ENCODE data around the gene CACNA1C.

Gene CACNA1C

DNA sequence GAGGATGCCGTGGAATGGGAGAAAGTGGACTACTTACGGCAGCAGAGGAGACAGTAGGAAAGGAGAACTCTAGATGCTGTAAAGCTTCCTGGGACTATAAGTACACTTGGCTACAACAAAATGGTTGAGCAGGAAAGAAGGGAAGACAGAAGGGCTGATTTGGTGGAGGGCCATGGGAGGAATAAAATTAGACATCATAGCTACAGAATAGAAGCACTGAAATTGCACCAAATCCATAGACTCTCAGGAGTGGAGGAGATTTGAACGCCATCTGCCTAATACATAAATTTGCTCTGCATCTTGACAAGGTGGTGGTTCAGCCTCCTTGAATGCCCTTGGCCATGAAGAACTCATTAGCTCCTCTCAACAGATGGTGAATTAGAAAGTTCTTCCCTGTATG lies 32.3 kb upstream of the CACNA1C start:
- no peaks in the 10 kb centered on the region for H3K4me1 Mint-ChIP-seq (ENCODE audit: low read depth)
- peaks cover 14% of the 10 kb centered on the region for H3K27me3 Mint-ChIP-seq
- no peaks in the 10 kb centered on the region for H3K36me3 Mint-ChIP-seq
- no peaks in the 10 kb centered on the region for H3K9me3 Mint-ChIP-seq (ENCODE audit: low read depth)
- no peak overlapping the region for H3K4me3 Mint-ChIP-seq
- no peak overlapping the region for H3K27ac Mint-ChIP-seq

DNA sequence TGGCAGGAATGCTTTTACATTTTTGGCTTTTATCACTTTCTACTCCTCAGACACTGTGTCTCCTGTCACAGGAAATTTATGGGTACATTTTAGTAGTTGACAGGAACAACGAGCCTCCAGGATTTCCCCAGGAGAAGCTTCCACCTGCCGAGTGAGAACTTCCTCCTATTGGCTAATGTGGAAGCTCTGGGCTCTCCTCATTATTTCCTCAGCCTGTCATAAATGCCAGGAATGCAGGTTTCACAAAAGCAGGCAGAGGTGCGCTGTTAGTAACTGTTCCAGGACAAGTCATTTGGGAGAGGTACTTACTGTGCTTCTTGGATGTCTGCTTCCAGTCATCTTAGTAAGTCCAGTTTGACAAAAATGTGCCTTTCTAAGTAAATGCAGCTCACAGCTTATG lies 29.4 kb upstream of the CACNA1C start:
- Mint-ChIP-seq H3K36me3 (no peaks in the 10 kb centered on the region), H3K4me3 (no peak overlapping the region), H3K27me3 (peaks cover 10% of the 10 kb centered on the region), H3K9me3 (ENCODE audit: low read depth) (no peaks in the 10 kb centered on the region), H3K4me1 (ENCODE audit: low read depth) (no peaks in the 10 kb centered on the region), H3K27ac (no peak overlapping the region)

DNA sequence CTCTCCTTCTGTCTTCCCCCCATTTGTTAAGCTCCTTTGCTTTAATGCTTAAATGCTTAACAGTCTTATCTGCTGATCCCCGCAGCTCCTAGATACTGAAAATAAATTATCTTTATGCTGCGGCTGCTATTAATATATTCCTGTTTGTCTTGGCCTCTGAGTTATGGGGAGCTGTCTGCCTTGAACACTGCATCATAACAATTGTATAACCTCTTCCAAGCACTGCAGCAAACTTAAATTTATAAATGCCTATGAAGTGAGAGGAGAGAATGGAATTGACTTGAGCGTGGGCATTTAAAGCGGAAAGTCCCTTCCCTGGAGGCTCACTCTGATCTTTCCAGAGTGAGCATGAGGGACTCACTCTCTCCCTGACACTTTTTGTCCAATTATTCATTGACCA lies 25.4 kb upstream of the CACNA1C start:
- H3K27ac Mint-ChIP-seq, result no peak overlapping the region
- no peak overlapping the region for H3K4me3 Mint-ChIP-seq
- peaks cover 3% of the 10 kb centered on the region for H3K27me3 Mint-ChIP-seq
- no peaks in the 10 kb centered on the region for H3K36me3 Mint-ChIP-seq
- H3K4me1 Mint-ChIP-seq (ENCODE audit: low read depth), result no peaks in the 10 kb centered on the region
- H3K9me3 Mint-ChIP-seq (ENCODE audit: low read depth), result no peaks in the 10 kb centered on the region

DNA sequence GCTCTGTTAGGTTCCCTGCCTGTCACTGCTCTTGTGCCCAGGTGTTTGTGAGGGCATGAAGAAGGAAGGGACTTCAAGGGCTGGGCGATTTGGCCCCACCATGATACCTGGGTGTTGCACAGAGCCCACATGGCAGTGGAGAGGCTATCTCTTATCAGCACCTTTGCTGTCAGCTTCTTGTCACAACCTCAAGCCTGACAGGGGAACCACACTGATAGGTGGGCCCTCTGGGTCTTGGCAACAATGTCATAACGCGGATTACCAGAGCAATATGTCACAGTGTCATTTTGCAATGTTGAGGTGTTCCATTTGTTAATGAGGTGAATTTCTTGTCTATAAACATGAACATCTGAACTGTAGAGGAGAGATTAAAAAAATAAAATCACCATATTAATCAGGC lies 22.9 kb upstream of the CACNA1C start:
- H3K9me3 Mint-ChIP-seq (ENCODE audit: low read depth), result no peaks in the 10 kb centered on the region

DNA sequence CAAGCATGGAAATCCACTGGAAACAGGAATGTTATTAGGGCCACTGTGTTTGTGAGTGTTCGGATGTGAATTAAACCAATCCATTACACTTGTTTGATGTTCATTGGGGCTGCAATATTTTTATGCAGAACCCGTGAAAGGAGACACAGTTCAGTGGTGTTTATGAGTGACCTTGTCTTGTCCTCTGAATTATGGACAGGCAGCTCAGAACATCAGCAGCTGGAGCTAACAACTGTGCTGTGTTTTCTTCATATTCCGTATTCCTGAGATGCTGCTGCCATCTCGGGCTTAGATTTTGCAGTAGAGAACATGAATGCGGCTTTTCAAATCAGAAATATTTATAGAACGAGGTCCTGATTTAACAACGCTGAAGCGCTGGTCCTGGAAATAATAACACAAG lies 20.3 kb upstream of the CACNA1C start:
- Mint-ChIP-seq H3K9me3 (ENCODE audit: low read depth) (no peaks in the 10 kb centered on the region), H3K36me3 (no peaks in the 10 kb centered on the region), H3K27ac (no peak overlapping the region), H3K27me3 (peaks cover 7% of the 10 kb centered on the region), H3K4me3 (no peak overlapping the region), H3K4me1 (ENCODE audit: low read depth) (peaks cover 12% of the 10 kb centered on the region)

More for the DNA sequence above, 22.9 kb upstream of the CACNA1C start:
- no peak overlapping the region for H3K4me3 Mint-ChIP-seq
- H3K27me3 Mint-ChIP-seq, result peaks cover 5% of the 10 kb centered on the region
- H3K4me1 Mint-ChIP-seq (ENCODE audit: low read depth), result peaks cover 4% of the 10 kb centered on the region
- H3K27ac Mint-ChIP-seq, result no peak overlapping the region
- no peaks in the 10 kb centered on the region for H3K36me3 Mint-ChIP-seq

DNA sequence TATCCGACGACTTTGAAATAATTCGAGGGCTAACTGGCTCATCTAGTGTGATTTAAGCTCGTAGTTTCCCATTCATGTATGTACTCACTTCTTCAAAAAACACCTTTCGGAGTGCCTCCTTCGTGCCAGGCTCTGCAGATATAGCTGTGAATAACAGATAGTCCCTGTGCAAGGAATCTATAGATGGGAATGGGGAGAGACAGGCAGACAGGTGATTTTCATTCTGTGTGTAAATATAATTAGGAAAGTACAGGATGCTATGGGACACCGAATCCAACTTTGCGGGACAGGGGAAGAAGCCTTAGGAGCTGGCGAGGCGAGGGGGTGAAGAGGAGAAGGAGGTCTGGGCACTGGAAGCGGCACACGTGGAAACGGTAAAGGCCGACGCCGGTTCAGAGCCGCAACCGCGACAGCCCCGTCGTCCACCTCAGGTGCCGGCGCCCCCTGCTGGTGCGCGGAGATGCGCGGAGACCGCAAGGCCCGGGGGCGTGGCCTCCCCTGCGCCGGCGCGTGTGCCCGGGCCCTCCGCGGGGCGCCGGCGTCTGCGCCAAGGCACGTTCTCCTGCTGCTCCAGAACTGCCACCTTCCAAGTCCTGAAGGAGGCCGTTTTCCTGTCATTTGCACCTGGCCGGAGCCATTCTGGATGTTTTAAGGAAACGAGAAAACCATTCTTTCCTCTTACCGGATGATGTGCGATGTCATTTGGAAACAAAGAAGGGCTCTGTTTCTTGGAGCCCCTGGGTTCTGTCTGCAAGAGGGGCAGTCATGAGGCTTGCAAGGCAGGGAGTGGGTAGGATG lies 18.0 kb upstream of the CACNA1C start:
- peaks cover 12% of the 10 kb centered on the region for H3K4me1 Mint-ChIP-seq (ENCODE audit: low read depth)
- peak overlapping the region; percentile 74 for H3K4me3 Mint-ChIP-seq
- peak overlapping the region; percentile 30 for H3K27ac Mint-ChIP-seq
- H3K27me3 Mint-ChIP-seq, result peaks cover 9% of the 10 kb centered on the region
- no peaks in the 10 kb centered on the region for H3K36me3 Mint-ChIP-seq
- no peaks in the 10 kb centered on the region for H3K9me3 Mint-ChIP-seq (ENCODE audit: low read depth)

DNA sequence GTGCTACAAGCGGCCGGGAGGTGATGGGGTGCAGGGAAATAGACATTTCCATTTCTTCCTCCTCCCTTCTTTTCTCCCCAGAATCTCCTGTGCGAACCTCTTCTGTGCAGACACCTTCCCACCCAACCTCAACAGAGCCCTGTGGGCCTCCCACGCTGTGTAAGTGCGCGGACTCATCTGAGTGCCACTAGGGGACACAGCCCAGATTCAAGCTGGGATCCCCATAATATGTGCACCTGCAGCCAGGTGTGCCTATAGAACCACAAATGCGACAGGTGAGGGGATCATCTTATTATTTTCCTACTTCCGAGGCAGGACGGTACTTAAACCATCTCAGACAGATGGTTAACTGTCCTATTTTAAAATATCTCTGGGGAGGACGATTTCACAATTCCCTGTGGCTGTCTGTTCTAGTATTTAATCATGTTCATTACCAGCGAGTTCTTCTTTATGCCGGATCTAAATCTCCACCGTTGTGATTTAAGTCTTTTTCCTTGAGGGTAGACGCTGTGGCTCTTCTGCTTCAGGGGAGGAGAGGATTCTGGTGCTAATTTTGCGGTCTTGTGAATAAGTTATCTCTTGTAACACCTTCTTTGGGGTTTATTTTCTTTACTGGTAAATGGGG lies 17.2 kb upstream of the CACNA1C start:
- Mint-ChIP-seq H3K4me1 (ENCODE audit: low read depth) (peaks cover 12% of the 10 kb centered on the region), H3K27ac (no peak overlapping the region), H3K27me3 (peaks cover 10% of the 10 kb centered on the region), H3K4me3 (peak overlapping the region; percentile 74), H3K36me3 (no peaks in the 10 kb centered on the region), H3K9me3 (ENCODE audit: low read depth) (no peaks in the 10 kb centered on the region)

DNA sequence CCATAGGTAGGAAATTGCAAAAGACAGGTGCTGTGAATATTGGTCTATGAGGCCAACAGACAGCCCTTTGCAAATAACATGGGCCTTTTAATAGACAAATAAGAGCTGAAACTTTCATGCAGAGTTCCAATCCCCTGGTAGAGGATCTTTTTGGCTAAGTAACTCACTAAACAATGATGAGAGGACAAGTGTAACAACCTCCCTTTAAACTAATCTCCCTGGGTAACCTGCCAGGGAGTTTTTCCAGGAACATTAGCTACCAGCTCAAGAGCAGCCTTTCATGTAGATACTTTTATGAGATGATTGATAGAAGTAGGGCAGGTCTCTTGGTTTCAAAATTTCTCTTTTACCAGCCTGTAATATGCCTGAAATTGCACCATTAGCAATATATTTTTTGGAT lies 13.8 kb upstream of the CACNA1C start:
- Mint-ChIP-seq H3K9me3 (ENCODE audit: low read depth) (no peaks in the 10 kb centered on the region), H3K27ac (no peak overlapping the region), H3K4me3 (no peak overlapping the region), H3K4me1 (ENCODE audit: low read depth) (peaks cover 12% of the 10 kb centered on the region), H3K27me3 (peaks cover 18% of the 10 kb centered on the region), H3K36me3 (no peaks in the 10 kb centered on the region)

DNA sequence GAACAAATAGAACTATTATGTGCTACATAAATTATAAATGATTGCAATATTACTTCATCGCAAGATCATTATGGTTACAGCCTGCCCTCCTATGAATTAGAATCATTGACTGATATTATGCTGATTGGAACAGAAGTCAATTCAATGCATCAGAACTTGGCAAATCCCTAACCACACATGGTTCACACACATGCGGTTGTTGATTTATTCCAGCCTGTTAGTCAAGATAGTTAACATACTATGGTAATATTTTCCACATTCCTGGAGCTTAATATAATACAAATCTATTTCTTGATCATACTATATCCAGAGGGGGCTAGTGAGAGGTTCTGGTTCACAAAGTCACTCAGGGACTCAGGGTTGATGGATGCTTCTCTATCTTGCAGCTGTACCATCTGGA lies 9.7 kb upstream of the CACNA1C start:
- Mint-ChIP-seq H3K36me3 (no peaks in the 10 kb centered on the region), H3K27ac (no peak overlapping the region), H3K4me3 (no peak overlapping the region), H3K27me3 (peaks cover 21% of the 10 kb centered on the region), H3K9me3 (ENCODE audit: low read depth) (no peaks in the 10 kb centered on the region), H3K4me1 (ENCODE audit: low read depth) (no peaks in the 10 kb centered on the region)

DNA sequence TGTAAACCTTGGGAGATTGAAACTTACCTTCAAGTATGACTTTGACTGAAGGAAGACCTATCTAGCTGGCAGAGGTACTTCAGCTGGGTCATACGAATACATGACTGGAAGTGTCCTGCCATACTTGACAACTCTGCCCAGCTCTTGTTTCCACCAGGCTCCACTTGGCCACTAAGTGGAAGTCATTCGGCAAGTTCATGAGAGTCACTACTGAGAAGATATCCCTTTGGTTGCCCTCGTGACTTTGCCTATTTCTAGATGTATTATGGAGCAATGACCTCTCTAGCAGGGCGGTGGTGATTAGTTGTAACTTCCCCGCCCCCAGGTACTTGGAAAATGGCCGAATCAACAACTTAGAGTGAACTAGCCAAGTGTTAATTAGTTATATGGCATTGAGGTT lies 8.6 kb upstream of the CACNA1C start:
- Mint-ChIP-seq H3K4me1 (ENCODE audit: low read depth) (no peaks in the 10 kb centered on the region), H3K27ac (no peak overlapping the region), H3K4me3 (no peak overlapping the region), H3K27me3 (peaks cover 27% of the 10 kb centered on the region), H3K36me3 (no peaks in the 10 kb centered on the region), H3K9me3 (ENCODE audit: low read depth) (no peaks in the 10 kb centered on the region)

DNA sequence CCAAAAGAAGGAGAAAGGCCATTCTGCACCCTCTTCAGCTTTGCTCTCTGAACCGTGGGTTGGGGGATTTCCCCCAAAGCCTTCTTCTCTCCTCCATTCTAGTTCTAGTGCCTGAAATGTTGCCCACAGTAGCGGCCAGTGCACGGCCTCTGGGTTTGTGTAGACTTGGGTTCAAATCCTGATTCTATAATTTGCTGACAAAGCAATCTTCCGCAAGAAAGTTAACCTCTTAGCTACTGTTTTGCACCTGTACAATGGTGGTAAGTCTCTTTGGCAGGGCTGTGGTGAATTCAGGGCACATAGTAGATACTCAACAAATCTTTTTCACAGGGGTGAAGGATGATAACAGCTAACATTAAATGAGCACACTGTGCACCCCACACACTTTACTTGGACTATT lies 5.8 kb upstream of the CACNA1C start:
- Mint-ChIP-seq H3K27ac (no peak overlapping the region), H3K9me3 (ENCODE audit: low read depth) (no peaks in the 10 kb centered on the region), H3K4me1 (ENCODE audit: low read depth) (peaks cover 8% of the 10 kb centered on the region), H3K36me3 (no peaks in the 10 kb centered on the region), H3K27me3 (peaks cover 39% of the 10 kb centered on the region), H3K4me3 (no peak overlapping the region)

DNA sequence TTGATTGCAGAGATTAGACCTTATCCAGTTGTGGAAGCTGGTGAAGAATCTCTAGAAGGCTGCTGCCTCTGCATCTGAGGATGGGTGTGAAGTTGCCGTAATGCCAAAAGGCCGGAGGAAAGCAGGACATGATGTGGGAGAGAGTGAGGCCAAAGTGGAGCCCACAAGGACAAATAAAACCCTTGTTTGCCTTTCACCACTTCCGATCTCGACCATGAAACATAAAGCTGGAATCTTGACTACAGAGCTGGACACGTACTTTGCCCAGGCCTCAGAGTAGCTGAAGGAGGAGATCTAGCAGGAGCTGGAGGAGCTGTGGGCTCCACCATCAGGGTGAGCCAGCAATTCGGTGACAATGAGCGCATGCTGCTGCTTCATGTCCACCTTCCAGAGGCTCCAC lies 5.0 kb upstream of the CACNA1C start:
- no peaks in the 10 kb centered on the region for H3K36me3 Mint-ChIP-seq
- H3K4me1 Mint-ChIP-seq (ENCODE audit: low read depth), result peaks cover 11% of the 10 kb centered on the region
- H3K4me3 Mint-ChIP-seq, result no peak overlapping the region
- no peak overlapping the region for H3K27ac Mint-ChIP-seq
- no peaks in the 10 kb centered on the region for H3K9me3 Mint-ChIP-seq (ENCODE audit: low read depth)
- H3K27me3 Mint-ChIP-seq, result peaks cover 37% of the 10 kb centered on the region

DNA sequence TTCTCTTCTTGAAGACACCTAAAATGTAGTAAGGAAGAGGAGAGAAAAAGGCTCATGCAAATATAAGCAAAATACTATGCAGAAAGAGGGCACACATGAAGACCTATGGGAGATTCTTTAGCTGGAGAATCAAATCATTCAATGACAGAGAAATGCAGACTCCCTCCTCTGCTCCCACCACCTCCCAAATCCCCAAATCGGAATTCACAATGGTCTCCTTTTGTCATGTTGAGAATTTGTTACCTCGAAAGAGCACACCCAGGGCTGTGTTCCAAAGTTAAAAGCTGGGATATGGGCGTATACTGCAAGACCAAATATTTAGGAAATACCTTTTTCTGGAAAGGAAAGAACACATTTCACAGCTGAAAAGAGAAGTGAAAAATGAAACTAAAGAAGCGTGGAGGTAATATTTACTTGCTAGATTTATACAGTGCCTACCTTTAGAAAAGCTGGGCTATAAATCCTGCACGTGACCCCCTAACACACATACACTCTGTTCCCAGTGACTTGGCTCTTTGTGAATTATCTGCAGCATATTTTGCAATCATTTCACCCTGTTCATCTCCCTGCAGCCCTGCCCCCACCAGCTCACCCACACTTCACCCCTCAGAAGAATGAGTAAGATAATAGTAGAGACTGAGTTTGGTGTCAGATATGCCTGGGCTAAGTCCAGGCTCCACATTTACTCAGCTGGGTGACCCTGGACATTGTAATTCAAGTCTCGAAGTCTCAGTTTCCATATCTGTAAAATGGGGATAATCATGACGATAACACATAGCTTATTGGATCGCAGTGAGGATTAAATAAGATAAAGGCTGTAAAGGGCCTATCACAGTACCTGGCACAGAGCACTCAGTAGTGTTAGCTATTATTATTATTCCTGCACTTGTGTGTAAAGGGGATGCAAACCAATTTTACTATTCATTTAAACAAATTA lies 2.9 kb upstream of the CACNA1C start:
- peaks cover 21% of the 10 kb centered on the region for H3K4me1 Mint-ChIP-seq (ENCODE audit: low read depth)
- H3K27ac Mint-ChIP-seq, result no peak overlapping the region
- H3K4me3 Mint-ChIP-seq, result no peak overlapping the region
- no peaks in the 10 kb centered on the region for H3K36me3 Mint-ChIP-seq
- H3K27me3 Mint-ChIP-seq, result peaks cover 38% of the 10 kb centered on the region
- H3K9me3 Mint-ChIP-seq (ENCODE audit: low read depth), result no peaks in the 10 kb centered on the region

DNA sequence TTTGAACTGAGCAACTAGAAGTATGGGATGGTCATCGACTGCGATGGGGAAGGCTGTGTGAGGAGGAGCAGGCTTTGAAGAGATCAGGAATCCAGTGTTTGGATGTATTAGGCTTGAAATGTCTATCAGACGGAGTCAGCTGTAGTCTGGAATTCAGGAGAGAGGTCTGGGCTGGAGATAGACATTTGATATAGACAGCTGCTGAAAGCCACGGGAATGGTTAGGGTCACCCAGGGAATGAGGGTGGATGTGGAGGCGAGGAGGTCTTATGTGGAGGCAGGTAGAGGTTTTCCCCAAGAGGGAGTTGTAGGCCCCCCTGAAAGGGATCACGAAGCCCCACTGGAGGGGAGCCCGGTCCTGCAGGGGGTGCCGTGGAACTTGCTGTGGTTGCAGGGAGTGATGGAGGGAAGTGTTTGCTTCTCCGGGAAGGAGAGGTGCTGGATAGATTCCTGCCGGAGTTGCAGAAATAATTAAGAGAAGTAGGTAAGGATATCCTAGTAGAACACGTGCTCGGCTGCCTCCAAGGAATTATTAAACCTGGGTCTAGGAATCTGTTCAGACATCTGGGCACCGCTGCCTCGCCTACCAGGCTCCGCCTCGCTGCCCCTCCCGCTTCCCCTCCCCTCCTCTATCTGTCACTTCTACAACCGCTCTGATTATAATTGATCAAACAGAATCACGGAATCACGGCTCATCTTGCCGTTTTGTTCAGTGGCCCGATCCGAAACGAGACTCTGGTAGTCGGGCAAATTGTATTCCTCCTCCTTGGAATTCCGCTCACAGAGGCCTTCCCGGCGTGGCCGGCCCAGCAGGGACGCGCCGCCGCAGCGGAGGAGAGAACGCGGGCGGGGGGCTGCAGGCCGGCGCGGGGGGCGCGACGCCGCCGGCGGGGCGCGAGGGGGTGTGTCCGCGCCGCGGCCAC lies 826 bp upstream of the CACNA1C start:
- Mint-ChIP-seq H3K9me3 (ENCODE audit: low read depth) (no peaks in the 10 kb centered on the region), H3K36me3 (no peaks in the 10 kb centered on the region), H3K4me1 (ENCODE audit: low read depth) (peaks cover 21% of the 10 kb centered on the region), H3K27me3 (peaks cover 45% of the 10 kb centered on the region), H3K4me3 (peak overlapping the region; percentile 74), H3K27ac (no peak overlapping the region)

Measured in activated naive CD8-positive, alpha-beta T cell (primary cell).